ENCODE data around the gene CHN1. TPM values are rescaled to one million over a fixed set of nuclear protein-coding genes. Genes with fewer than 3 reads are reported as not detected.

CHN1 gene, protein sequence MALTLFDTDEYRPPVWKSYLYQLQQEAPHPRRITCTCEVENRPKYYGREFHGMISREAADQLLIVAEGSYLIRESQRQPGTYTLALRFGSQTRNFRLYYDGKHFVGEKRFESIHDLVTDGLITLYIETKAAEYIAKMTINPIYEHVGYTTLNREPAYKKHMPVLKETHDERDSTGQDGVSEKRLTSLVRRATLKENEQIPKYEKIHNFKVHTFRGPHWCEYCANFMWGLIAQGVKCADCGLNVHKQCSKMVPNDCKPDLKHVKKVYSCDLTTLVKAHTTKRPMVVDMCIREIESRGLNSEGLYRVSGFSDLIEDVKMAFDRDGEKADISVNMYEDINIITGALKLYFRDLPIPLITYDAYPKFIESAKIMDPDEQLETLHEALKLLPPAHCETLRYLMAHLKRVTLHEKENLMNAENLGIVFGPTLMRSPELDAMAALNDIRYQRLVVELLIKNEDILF
- polyA plus RNA-seq (2012; ENCODE audit: insufficient read depth, insufficient read length, low read depth) = 49.5 TPM

DNA sequence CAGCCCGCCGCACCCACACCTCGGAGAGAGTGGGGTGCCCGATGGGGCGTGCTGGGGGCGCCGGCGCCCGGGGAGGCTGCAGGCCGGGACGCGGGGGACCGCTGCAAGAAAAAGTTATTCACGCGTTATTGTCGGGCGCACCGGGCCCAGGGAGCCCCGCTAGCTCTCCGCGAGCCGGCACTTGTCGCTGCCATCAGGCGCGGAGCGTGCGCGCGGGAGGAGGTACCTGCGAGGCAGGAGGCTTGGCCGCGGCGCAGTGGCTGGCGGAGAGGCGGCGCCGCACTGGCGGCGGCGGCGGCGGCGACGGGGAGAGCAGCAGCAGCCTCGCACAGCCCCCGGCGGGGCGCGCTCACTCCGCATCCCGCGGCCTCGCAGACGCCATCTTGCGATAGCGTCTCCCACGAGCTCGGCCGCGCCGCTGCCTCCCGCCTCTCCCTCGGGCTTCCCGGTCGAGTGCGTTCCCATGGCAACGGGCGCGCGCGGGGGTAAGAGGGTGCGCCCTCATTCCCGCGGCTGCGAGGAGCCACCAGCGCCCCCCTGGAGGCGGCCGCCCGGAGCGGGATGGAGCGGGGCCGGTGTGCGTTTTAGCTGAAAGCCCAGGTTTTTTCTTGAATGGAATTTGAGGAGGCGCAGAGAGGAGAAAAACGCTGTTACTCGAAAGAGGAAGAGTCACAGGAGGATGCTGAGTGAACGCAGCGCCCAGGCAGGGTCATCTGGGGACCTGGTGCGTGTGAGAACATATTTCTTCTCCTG is at the start of gene CHN1:
TSS of gene CHN1 (minus strand) at position 402 of the 753 bp plus-strand sequence. CDS start 469 bp downstream, outside the sequence.
- DNase-seq = peak; percentile 93
- Histone ChIP-seq H3K9me3 (no peaks in the 10 kb centered on the region), H3K27me3 (no peaks in the 10 kb centered on the region), H3K36me3 (no peaks in the 10 kb centered on the region), H3K4me1 (peaks cover 5% of the 10 kb centered on the region; the same call in 1 of the 2 replicates), H3K4me3 (ENCODE audit: low read depth, low read length) (peak within 1 kb of the TSS; percentile 65)
- TF ChIP-seq CTCF (IDR thresholded peaks at IDR 0.05; ENCODE audit: low read depth, low read length) = no peak

- Histone ChIP-seq H3K4me3 (ENCODE audit: low read depth, low read length) (no peak overlapping the region), H3K36me3 (no peaks in the 10 kb centered on the region), H3K9me3 (no peaks in the 10 kb centered on the region), H3K27me3 (no peaks in the 10 kb centered on the region), H3K4me1 (no peaks in the 10 kb centered on the region)
- no peak for DNase-seq
- TF ChIP-seq CTCF (IDR thresholded peaks at IDR 0.05; ENCODE audit: low read depth, low read length) = no peak
Observed at GRCh38 chr2:175054340-175054739, 49.2 kb upstream of the CHN1 start.

DNA sequence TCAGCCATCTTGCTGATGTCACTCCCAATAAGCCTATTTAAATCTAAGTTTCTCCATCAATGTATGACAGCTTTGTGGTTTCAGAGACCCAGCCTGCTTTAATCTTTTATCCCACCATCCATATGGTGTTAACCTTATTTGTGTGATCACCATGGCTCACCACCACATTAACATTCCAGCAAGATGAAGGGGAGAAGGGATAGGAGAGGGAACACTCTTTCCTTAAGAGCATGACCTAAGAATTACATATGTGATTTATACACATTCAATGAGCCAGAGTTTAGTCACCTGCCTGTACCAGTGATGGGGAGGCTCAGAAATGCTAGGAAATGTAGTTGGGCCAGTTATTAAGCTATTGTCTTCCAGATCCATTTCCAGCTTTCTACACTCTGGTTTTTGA is 44.5 kb upstream of the CHN1 start:
- Histone ChIP-seq H3K36me3 (no peaks in the 10 kb centered on the region), H3K4me1 (no peaks in the 10 kb centered on the region), H3K9me3 (no peaks in the 10 kb centered on the region), H3K4me3 (ENCODE audit: low read depth, low read length) (no peak overlapping the region), H3K27me3 (no peaks in the 10 kb centered on the region)
- TF ChIP-seq CTCF (IDR thresholded peaks at IDR 0.05; ENCODE audit: low read depth, low read length) = no peak
- DNase-seq = no peak

- Histone ChIP-seq H3K4me1 (no peaks in the 10 kb centered on the region), H3K9me3 (no peaks in the 10 kb centered on the region), H3K27me3 (no peaks in the 10 kb centered on the region), H3K36me3 (no peaks in the 10 kb centered on the region), H3K4me3 (ENCODE audit: low read depth, low read length) (no peak overlapping the region)
- no peak for TF ChIP-seq CTCF (IDR thresholded peaks at IDR 0.05; ENCODE audit: low read depth, low read length)
- DNase-seq = no peak
Observed at GRCh38 chr2:175048275-175048674, 43.1 kb upstream of the CHN1 start.

GRCh38 chr2:175039490-175039889 is 34.3 kb upstream of the CHN1 start:
- Histone ChIP-seq H3K27me3 (no peaks in the 10 kb centered on the region), H3K4me3 (ENCODE audit: low read depth, low read length) (no peak overlapping the region), H3K9me3 (no peaks in the 10 kb centered on the region), H3K4me1 (no peaks in the 10 kb centered on the region), H3K36me3 (no peaks in the 10 kb centered on the region)
- no peak for DNase-seq
- no peak for TF ChIP-seq CTCF (IDR thresholded peaks at IDR 0.05; ENCODE audit: low read depth, low read length)

Measured in BE2C (cell line).